Activated naive CD8-positive, alpha-beta T cell (primary cell): Measurements from ENCODE around the gene RASGRF1.

ENCODE experiments used
- H3K27ac Mint-ChIP-seq: one replicate; pipeline ENCODE4 v1.8.0; 2021; ENCODE audit warnings: mixed read lengths
- H3K27me3 Mint-ChIP-seq: one replicate; pipeline ENCODE4 v1.8.0; 2021; ENCODE audit warnings: mixed read lengths
- H3K36me3 Mint-ChIP-seq: one replicate; pipeline ENCODE4 v1.8.0; 2021; ENCODE audit warnings: mixed read lengths
- H3K4me1 Mint-ChIP-seq: one replicate; pipeline ENCODE4 v1.8.0; 2021; ENCODE audit warnings: low read depth, mixed read lengths
- H3K4me3 Mint-ChIP-seq: one replicate; pipeline ENCODE4 v1.8.0; 2021; ENCODE audit warnings: mild to moderate bottlenecking, mixed read lengths
- H3K9me3 Mint-ChIP-seq: one replicate; pipeline ENCODE4 v1.8.0; 2021; ENCODE audit warnings: low read depth, mixed read lengths

Gene RASGRF1

DNA sequence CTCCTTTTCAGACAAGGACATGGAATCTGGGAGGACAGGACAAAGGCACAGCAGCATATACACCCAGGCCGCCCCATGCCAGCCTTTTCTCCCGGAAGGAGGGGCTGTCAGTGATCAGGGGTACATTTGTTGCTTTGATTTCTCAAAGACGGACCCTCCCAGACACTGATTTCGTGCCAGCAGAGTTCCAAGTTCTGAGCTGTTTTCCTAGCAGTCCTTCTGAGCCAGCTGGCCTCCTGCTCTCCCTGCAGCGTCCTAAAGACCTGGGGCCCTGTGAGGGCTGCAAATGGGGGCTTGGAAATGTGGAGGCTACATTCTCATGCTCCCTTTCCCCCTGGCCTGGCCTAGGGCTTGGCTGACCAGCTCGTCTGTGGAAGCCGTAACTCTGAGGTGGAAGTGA is 168.1 kb downstream of the RASGRF1 start:
- Mint-ChIP-seq H3K9me3 (no peaks in the 10 kb centered on the region), H3K27me3 (no peaks in the 10 kb centered on the region), H3K4me1 (no peaks in the 10 kb centered on the region), H3K27ac (no peak overlapping the region), H3K36me3 (no peaks in the 10 kb centered on the region), H3K4me3 (no peak overlapping the region)

GRCh38 chr15:78921940-78922339 is 168.6 kb downstream of the RASGRF1 start:
- H3K27ac Mint-ChIP-seq, result no peak overlapping the region
- H3K36me3 Mint-ChIP-seq, result no peaks in the 10 kb centered on the region
- H3K4me1 Mint-ChIP-seq, result no peaks in the 10 kb centered on the region
- no peaks in the 10 kb centered on the region for H3K9me3 Mint-ChIP-seq
- no peak overlapping the region for H3K4me3 Mint-ChIP-seq
- no peaks in the 10 kb centered on the region for H3K27me3 Mint-ChIP-seq

DNA sequence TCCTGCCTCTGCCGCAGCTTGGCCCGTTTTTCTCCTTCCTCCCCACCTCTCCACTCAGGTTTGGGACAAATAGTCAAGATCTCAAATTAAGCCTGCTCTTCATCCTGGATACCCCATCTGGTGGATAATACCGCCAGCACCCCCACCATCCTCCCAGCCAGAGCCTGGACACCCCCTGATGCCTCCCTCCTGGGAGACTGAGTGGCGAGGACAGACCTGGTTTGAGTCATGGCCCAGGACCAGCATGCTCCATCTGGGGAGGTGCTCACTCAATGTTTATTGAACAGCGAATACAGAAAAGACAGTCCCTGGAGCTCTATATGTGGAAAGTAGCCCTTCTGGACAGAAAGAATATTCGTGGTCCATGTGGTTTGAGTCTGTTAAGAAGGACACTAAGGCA is 169.1 kb downstream of the RASGRF1 start:
- H3K27ac Mint-ChIP-seq, result no peak overlapping the region
- no peaks in the 10 kb centered on the region for H3K9me3 Mint-ChIP-seq
- H3K4me3 Mint-ChIP-seq, result no peak overlapping the region
- H3K36me3 Mint-ChIP-seq, result no peaks in the 10 kb centered on the region
- no peaks in the 10 kb centered on the region for H3K27me3 Mint-ChIP-seq
- H3K4me1 Mint-ChIP-seq, result no peaks in the 10 kb centered on the region

DNA sequence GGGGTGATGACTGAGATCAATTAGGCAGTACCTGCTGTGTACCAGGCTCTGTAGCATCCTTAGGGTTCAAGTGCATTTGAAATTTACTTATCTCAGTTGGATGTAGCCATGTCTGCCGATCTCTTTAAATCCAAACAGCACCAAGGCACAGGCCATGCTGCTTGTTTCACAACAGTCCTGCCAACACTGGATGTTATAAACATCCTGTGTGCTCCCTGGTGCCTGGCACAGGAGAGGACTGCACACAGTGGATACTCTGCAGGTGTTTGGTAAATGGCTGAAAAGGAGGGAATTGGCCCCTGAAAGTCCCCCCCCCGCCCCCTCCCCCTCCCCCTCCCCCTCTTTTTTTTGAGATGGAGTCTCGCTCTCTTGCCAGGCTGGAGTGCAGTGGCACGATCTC is 172.7 kb downstream of the RASGRF1 start:
- Mint-ChIP-seq H3K9me3 (no peaks in the 10 kb centered on the region), H3K4me3 (no peak overlapping the region), H3K36me3 (no peaks in the 10 kb centered on the region), H3K27me3 (no peaks in the 10 kb centered on the region), H3K4me1 (no peaks in the 10 kb centered on the region), H3K27ac (no peak overlapping the region)

- Mint-ChIP-seq H3K4me3 (no peak overlapping the region), H3K27ac (no peak overlapping the region), H3K9me3 (no peaks in the 10 kb centered on the region), H3K27me3 (no peaks in the 10 kb centered on the region), H3K4me1 (no peaks in the 10 kb centered on the region), H3K36me3 (no peaks in the 10 kb centered on the region)
Measured at GRCh38 chr15:78916088-78916487, 174.5 kb downstream of the RASGRF1 start.

GRCh38 chr15:78915341-78916087 is 175.1 kb downstream of the RASGRF1 start:
- Mint-ChIP-seq H3K9me3 (no peaks in the 10 kb centered on the region), H3K4me3 (no peak overlapping the region), H3K27ac (no peak overlapping the region), H3K4me1 (peaks cover 2% of the 10 kb centered on the region), H3K27me3 (no peaks in the 10 kb centered on the region), H3K36me3 (no peaks in the 10 kb centered on the region)

- Mint-ChIP-seq H3K36me3 (peaks cover 2% of the 10 kb centered on the region), H3K27ac (no peak overlapping the region)
Measured at GRCh38 chr15:78914027-78914764, 176.4 kb downstream of the RASGRF1 start.

DNA sequence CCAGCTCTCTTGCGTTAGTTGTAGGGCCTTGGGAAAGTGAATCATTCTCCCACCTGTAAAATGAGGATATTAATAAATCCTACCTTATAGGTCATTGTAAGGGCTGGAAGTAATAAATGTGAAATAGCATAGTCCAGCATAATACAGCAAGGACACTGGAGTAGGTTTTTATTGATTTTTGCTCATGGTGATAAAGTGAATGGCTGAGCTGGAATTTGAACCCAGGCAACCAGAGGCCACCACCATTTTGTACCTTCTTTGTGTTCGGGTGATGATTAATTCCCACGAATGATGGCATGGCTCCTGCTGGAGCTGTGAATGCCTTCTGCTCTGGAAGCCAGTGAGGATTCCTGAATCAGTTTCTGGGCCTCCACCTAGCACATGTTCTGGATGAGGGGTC is 177.6 kb downstream of the RASGRF1 start:
- Mint-ChIP-seq H3K4me3 (no peak overlapping the region), H3K36me3 (peaks cover 2% of the 10 kb centered on the region)

More at GRCh38 chr15:78914027-78914764, 176.4 kb downstream of the RASGRF1 start:
- Mint-ChIP-seq H3K4me1 (peaks cover 10% of the 10 kb centered on the region), H3K4me3 (no peak overlapping the region), H3K27me3 (no peaks in the 10 kb centered on the region), H3K9me3 (no peaks in the 10 kb centered on the region)

GRCh38 chr15:78912316-78912715 is 178.3 kb downstream of the RASGRF1 start:
- Mint-ChIP-seq H3K4me1 (peaks cover 12% of the 10 kb centered on the region), H3K27ac (no peak overlapping the region), H3K4me3 (no peak overlapping the region), H3K27me3 (no peaks in the 10 kb centered on the region), H3K36me3 (peaks cover 5% of the 10 kb centered on the region), H3K9me3 (no peaks in the 10 kb centered on the region)

More for the DNA sequence above, 177.6 kb downstream of the RASGRF1 start:
- no peaks in the 10 kb centered on the region for H3K27me3 Mint-ChIP-seq
- H3K4me1 Mint-ChIP-seq, result peaks cover 12% of the 10 kb centered on the region
- no peaks in the 10 kb centered on the region for H3K9me3 Mint-ChIP-seq
- H3K27ac Mint-ChIP-seq, result no peak overlapping the region

DNA sequence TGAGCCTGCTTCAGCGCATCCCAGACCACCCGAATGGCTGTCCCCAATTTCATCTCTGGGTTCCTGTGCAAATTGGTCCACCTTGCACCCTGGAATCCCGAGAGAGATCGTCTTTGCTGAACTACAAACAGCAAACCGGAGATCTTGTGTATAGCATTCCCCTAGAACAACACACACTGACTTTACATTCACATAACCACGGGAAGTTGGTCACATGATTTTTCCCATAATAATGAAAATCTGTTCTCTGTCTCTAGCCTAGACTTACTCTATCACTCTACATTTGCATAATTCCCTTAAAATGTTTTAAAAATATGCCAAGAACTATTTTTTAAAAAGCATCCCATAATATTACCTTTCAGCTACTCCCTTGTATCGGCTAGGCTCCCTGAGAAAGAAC is 180.3 kb downstream of the RASGRF1 start:
- Mint-ChIP-seq H3K27ac (peak overlapping the region; percentile 31), H3K9me3 (no peaks in the 10 kb centered on the region), H3K4me1 (peaks cover 12% of the 10 kb centered on the region), H3K27me3 (no peaks in the 10 kb centered on the region), H3K36me3 (peaks cover 10% of the 10 kb centered on the region), H3K4me3 (no peak overlapping the region)
